ENCODE data around the gene PANX2.
"Not testable (repeated sequence)": the region's sequence is repeated elsewhere in the genome, so short reads cannot be mapped to it uniquely, and the experiment has no call there.

Gene PANX2

DNA sequence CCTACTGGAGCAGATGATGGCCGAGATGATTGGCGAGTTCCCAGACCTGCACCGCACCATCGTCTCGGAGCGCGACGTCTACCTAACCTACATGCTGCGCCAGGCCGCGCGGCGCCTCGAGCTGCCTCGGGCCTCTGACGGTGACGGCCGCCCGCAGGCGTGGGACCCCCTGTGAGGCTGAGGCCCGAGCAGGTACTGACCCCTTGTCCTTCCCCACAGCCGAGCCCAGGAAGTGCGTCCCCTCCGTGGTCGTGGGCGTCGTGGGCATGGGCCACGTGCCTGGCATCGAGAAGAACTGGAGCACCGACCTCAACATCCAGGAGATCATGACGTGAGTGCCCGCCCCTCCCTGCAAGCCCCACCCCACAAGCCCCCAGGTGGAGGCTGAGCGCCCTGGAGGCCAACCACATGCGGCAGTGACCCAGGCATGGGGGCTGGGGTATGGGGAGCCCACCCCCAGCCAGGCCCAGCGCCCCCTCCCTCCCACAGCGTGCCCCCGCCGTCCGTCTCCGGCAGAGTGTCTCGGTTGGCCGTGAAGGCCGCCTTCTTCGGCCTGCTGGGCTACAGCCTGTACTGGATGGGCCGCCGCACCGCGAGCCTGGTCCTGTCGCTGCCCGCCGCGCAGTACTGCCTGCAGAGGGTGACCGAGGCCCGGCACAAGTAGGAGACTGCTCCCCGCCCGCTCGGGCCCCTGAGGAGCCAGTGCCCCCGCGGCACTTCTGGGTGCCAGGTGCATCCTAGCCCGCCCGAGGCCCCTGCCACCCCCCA, 27.5 kb downstream of the PANX2 start:
- DNase-seq (ENCODE audit: low read depth in 2 of 2) = no peak

DNA sequence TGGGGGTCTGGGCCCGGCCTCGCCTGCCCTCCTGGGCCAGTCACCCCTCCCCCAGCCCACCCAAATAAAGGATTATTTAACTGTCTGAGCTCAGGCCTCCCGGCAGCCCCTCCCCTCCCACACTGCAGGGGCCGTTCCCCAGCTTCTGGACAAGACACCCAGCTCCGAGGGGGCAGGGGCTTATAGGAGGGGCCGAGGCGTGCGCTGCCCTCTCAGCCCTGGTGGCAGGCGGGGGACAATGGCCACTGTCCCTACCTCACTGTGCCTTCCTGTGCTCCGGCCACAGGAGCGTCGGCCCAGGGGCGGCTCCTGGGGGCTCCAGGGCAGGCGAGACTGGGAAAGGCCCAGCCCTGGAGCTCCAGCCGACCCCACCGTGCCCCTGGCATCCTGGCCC, 28.1 kb downstream of the PANX2 start:
- no peak for DNase-seq (ENCODE audit: low read depth in 2 of 2)

- no peak for DNase-seq (ENCODE audit: low read depth in 2 of 2)
Observed at GRCh38 chr22:50199251-50199721, 28.8 kb downstream of the PANX2 start.

DNA sequence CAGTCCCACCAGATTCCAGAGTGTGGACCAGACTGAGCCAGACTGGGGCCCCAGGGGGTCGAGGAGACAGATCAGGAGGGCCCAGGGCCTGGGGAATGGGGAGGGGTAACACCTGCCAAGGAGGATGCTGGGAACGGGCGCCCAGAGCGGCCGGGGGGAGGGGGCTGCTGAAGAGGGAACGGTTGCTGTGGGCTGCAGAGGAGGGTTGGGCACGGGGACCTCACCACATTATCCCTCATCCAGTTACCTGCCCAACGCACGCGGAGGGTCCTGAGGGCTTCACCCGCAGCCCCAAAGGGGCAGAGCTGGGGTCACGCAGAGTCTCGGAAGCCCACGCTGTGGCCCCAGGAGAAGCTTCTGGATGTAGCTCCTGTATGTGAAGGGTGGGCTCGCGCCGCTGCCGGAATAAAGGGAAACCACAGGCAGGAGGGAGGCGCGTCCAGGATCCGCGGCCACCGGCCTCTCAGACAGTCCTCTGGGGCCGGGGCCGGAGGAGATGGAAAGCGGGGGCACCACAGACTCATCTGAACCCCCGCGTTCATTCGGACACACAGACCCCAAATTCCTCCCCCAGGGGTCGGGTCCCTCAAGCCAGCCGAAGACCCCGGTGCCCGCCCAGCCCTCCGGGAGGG, 29.4 kb downstream of the PANX2 start:
- no peak for DNase-seq (ENCODE audit: low read depth in 2 of 2)

DNA sequence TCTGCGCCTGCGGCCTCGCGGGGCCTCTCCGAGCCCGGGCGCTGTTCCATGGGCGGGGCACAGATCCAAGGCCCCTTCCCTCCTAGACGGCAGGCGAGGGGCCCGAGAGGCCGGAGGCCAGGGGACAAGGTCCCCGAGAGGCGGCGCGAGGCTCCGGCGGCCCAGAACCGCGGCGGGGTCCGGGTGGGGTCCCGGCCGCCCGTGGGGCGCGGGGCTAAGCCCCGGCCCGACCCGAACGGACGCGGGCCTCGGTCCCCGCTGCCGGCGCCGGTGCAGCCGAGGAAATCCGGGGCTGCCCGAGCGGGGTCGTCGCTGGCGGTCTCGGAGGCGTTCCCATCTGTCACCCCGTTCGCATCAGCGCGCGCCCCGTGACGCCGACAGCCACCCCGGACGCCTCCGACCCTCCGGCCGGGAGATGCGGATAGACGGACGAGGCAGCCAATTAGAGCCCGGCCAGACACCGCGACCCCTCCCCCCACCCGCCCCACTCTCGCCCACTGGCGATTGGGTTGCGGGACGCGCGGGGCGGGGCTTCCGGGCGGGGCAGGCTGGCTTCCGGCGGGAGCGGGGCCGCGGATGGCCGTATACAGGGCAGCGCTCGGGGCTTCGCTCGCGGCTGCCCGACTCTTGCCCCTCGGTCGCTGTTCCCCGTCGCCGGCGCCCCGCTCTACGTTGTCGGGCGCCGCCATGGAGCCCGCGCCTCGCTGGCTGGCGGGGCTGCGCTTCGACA, 30.1 kb downstream of the PANX2 start, which contains the start of gene SELENOO:
SELENOO (plus strand) TSS at position 551 of the 730 bp plus-strand sequence; CDS start at position 577, 26 bp downstream.
- DNase-seq (ENCODE audit: low read depth in 2 of 2) = peak; percentile 91 to 92

GRCh38 chr22:50201191-50202129, 30.9 kb downstream of the PANX2 start:
- DNase-seq (ENCODE audit: low read depth in 2 of 2) = no peak

GRCh38 chr22:50202130-50202666, 31.7 kb downstream of the PANX2 start:
- DNase-seq (ENCODE audit: low read depth in 2 of 2) = no peak

- no peak for DNase-seq (ENCODE audit: low read depth in 2 of 2)
Observed at GRCh38 chr22:50203288-50203687, 32.8 kb downstream of the PANX2 start.

DNA sequence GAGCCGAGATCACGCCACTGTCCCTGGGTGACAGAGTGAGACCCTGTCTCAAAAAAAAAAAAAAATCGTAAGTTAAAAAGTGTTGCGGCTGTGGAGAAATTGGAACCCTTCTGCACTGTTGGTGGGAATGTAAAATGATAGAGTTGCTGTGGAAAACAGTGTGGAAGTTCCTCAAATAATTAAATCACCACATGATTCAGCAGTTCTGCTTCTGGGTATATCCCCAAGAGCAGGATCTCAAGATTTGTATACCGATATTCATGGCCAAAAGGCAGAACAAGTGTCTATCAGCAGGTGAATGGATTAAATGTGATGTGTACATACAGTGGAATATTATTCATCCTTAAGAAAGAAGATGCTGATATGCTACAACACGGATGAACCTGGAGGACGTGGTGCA, 34.0 kb downstream of the PANX2 start:
- no peak for DNase-seq (ENCODE audit: low read depth in 2 of 2)

GRCh38 chr22:50204998-50205397, 34.5 kb downstream of the PANX2 start:
- not testable (repeated sequence) for DNase-seq (ENCODE audit: low read depth in 2 of 2)

- no peak for DNase-seq (ENCODE audit: low read depth in 2 of 2)
Observed at GRCh38 chr22:50205781-50206569, 35.4 kb downstream of the PANX2 start.

- DNase-seq (ENCODE audit: low read depth in 2 of 2) = no peak
Observed at GRCh38 chr22:50206599-50206998, 36.1 kb downstream of the PANX2 start.

GRCh38 chr22:50207383-50208140, 37.0 kb downstream of the PANX2 start:
- no peak for DNase-seq (ENCODE audit: low read depth in 2 of 2)

- DNase-seq (ENCODE audit: low read depth in 2 of 2) = no peak
Observed at GRCh38 chr22:50208430-50208938, 38.0 kb downstream of the PANX2 start.

- DNase-seq (ENCODE audit: low read depth in 2 of 2) = no peak
Observed at GRCh38 chr22:50208939-50209892, 38.7 kb downstream of the PANX2 start.

GRCh38 chr22:50209893-50210292, 39.4 kb downstream of the PANX2 start:
- DNase-seq (ENCODE audit: low read depth in 2 of 2) = peak in 1 of 2 donors; percentile 50

- DNase-seq (ENCODE audit: low read depth in 2 of 2) = no peak
Observed at GRCh38 chr22:50210378-50211139, 40.0 kb downstream of the PANX2 start.
